Renal cortex interstitium (tissue), 11 donors: ENCODE measurements around the gene MACROD2. TPM values are rescaled to one million over a fixed set of nuclear protein-coding genes. Genes with fewer than 3 reads are reported as not detected.

Experiments used
- DNase-seq, 11 donors: peaks; one replicate each; pipeline ENCODE4 v3.0.0-alpha.2; 2013; ENCODE audit warnings: low read depth in 9 of 11, low spot score in 4 of 11; ENCODE audit errors: extremely low read depth in 1 of 11
- polyA plus RNA-seq, 3 donors: library from polyadenylated mRNA; unstranded; fragments of 120-200 nt; gene quantifications; one replicate each; pipeline ENCODE4 v1.2.1, GENCODE V29; 2013; ENCODE audit not compliant: insufficient read length in 3 of 3

Gene MACROD2
- polyA plus RNA-seq, 3 donors = 12.2 to 14.6 (median 14.0) TPM

DNA sequence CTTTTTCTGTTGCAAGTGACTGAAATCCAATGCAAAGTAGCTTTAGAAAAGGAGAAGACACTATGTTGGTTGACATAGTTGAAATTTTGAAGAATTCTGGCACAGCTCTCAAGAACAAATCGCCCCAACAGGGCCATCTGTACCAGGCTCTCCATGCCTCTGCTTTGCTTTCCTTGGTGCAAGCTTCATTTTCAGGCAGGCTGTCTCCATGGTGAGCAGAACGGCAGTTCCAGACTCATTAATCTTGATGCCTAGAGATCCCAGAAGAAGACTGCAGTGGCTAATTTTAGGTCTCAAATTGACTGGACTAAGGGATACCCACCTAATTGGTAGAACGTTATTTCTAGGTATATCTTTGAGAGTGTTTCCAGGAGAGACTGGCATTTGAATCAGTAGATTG lies 1292.8 kb downstream of the MACROD2 start:
- DNase-seq = no peak

GRCh38 chr20:15289337-15289736 lies 1294.0 kb downstream of the MACROD2 start:
- DNase-seq = no peak

DNA sequence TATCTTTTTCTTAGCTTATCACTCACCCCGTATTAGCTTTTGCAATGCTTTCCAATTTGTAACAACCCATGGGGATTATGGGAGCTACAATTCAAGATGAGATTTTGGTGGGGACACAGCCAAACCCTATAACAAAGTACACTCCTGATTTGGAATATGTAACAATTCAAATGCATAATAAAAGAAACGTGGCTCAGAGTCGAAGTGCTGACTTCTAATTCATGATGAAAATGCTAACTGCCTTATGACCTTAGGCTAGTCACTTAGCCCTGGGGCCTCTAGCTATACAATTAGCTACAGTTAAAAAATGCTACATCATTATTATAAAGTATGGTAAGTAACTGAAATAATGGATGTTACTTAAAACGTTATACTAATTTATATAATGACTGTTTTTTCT lies 1297.1 kb downstream of the MACROD2 start:
- no peak for DNase-seq

DNA sequence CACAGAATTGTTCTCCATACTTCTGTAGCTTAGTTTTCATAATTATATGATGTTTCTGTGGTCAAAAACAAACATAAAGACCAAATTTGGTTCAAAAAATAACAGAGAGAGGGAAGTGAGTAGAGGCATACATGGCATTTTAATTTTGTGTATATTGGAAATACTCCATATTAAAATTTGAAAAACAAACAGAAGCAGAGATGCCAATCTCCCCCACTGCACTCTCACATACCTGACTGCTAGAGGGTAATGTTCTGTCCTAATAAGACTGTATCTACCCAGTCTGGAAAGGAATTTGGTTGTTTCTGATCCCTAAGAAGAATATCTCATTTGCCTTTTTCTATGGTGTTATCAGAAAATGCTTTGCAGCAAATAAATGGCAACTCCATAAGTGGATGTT lies 1301.1 kb downstream of the MACROD2 start:
- no peak for DNase-seq

DNA sequence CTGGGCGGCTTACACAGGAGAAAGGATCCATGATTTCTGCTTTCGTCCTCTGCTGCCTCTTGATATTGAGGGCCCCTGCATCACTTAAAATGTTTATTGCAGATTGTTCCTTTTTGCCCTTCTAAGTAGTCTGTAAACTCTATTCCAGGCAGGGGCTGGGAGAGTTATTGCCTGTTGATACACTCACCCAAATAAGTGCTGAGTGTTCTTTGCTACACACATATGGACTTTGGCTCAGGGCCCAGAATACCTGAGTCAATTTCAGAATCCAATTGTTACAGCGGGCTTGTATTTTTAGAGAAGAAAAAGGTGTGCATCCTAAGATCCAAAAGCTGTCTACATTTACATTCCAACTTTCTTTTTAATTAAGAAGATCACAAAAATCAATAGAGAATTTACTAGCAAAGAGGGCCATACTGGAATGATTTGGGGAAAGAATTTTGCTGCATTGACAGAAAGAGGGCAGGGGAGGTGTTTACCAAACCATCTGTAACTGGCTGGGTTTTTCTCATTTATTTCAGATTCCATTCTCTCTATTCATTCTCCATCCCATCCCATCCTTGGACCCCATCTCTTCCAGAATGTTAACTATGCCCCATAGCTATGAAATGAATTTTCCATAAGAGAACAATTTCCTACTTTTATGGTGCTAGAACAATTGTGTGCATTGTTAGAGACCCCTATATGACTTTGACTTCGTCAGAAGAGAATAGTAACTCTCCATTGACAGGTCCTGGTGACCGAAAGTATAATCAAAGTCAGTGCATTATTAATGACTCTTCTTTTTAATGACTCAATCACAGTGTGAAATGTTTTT lies 1302.0 kb downstream of the MACROD2 start:
- DNase-seq = no peak

- no peak for DNase-seq
Measured at GRCh38 chr20:15302075-15302474, 1306.8 kb downstream of the MACROD2 start.

DNA sequence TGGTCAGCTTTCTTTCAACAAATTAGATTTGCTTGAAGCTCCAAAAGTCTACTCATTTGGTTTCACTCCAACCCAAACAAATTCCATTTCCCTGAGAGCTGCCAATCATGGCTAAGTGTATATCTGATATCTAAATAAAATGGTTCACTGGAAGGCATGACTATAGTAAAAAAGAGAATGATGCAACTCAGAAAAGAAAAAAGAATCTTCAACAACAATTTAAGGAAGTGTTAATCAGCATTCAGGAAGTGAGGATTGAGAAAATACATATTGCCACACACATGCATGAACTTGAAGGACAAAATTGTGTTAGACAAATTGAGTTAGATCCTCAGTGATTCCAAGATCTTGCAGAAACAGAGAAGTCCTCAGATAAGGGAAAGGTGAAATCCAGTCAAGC lies 1315.0 kb downstream of the MACROD2 start:
- DNase-seq = no peak

DNA sequence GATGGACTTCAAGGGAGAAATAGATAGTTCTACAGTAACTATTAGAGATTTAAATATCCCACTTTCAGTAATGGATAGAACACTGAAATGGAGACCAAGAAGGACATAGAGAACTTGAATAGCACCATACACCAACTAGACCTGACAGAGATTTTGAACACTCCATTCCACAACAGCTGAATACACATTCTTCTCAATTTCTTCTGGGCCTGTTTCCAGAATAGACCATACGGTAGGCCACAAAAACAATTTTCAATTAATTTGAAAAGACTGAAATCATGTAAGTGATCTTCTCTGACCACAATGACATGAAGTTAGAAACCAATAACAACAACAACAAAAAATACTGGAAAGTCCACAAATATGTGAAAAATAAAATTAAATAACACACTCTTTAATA lies 1321.2 kb downstream of the MACROD2 start:
- DNase-seq = no peak

DNA sequence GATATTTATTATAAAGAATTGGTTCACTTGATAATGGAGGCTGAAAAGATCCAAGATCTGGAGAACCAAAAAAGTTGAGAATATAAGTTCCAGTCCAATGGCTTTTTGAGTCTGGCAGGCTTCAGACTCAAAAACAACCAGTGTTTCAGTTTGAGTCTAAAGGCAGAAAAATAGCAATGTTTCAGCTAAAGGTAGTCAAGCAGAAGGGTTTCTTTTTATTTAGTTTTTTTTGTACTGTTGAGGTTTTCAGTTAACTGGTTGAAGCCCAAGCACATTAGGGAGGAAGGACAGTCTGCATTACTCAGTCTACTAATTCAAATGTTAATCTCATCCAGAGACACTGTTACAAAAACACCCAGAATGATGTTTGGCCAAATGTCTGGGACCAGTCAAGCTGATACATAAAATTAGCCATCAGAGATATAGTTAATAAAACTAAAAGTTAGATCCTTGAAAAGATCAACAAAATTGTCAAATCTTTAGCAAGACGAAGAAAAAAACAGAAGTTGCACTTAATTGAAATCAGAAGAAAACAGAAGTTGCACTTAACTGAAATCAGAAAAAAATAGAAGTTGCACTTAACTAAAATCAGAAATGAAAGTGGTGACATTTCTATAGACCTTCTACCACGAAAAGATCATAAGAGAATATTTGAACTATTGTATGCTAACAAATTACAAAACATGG lies 1322.4 kb downstream of the MACROD2 start:
- no peak for DNase-seq

DNA sequence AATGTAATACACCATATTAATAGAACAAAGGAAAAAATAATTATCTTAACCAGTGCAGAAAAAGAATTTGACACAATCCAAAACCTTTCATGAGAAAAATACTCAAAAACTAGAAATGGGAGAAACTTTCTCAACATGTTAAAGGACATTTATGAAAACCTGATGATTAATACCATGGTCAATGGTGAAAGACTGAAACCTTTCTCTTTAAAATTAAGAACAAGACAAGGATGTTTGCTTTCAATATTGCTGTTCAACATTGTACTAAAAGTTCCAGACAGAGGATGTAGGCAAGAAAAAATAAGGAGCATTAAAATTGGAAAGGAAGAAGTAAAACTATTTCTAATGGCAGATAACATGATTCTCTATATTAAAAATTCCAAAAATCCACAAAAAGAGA lies 1323.4 kb downstream of the MACROD2 start:
- no peak for DNase-seq

DNA sequence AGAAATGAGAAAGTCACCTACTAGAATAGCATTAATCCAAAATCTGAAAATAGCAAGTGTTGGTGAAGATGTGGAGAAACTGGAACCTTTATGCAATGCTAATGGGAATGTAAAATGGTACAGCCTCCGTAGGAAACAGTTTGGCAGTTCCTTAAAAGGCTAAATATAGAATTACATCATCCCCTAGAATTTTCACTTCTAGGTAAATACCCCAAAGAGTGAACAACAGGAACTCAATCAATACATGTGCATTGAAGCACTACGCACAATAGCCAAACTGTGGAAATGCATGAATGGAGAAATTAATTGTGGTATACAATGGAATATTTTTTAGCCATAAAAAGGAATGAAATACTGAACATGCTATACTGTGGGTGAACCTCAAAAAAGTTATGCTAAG lies 1324.1 kb downstream of the MACROD2 start:
- DNase-seq = no peak

- no peak for DNase-seq
Measured at GRCh38 chr20:15320941-15321340, 1325.6 kb downstream of the MACROD2 start.

DNA sequence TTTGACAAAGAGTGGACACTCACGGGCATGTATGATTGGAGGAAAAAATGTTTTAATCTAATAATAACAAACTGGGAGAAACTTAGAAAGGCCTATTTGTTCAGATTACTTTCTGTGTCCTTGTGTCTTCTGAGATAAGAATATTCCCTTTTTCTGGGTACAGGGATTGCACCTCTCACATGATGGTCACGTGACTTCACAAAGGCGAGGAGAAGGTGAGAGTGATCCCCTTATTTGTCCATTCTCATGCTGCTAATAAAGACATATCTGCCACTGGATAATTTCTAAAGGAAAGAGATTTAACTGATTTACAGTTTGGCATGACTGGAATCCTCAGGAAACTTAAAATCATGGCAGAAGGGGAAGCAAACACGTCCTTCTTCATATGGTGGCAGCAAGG lies 1331.8 kb downstream of the MACROD2 start:
- no peak for DNase-seq

DNA sequence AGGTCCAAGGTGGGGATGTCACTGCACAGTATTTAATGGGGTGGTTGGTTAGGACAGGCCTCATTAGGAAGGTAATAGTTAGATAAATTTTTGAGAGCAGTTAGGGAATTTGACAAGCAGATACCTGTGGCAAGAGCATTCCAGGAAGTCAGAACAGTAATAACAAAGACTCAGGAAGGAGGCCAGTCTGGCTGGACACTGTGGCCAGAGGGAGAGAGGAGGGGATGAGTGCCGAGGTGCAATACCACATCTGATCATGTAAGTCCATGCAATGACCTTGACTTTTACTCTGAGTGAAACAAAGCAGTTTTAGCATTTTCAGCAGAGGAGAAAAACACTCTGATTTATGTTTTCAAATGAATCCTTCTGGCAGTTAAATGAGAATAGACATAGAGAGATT lies 1332.8 kb downstream of the MACROD2 start:
- DNase-seq = no peak

DNA sequence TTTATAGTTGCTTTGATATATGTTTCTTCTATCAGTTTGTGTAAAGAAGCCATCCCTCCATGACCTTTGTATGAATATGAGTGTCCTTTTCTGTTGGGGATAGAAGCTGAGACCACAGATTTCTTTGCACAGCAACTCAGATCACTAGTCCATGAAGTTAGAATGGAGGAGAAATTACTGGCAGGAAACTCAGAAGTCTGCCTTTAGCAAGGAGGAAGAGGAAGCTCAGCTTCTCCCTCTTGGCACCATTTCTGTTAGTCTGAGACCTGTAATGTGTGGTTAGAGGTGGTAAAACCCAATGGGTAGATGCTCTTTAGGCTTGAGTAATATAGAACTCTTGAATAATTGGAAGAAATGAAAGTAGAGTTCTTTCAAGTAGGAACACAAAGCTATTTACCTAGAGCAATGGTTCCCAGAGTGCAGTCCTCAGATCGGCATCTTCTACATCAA lies 1337.4 kb downstream of the MACROD2 start:
- DNase-seq = no peak

DNA sequence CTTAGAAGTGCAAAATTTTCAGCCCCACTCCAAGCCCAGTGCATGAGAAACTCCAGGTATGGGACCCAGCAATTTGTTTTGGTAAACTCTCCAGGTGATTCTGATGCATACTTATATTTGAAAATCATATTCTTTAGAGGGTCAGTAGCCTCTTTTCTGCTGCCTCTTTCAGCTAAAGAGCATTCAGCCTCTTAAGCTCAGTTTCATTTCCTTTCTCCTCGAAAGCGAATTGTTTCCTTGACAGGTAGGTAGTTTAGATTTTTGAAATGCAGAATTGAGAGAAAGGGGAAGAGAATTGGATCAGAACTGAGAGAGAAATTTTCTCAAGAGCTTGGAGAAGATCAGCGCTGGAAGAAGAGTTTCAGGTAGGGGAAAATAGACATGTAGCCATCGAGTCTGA lies 1337.9 kb downstream of the MACROD2 start:
- no peak for DNase-seq

DNA sequence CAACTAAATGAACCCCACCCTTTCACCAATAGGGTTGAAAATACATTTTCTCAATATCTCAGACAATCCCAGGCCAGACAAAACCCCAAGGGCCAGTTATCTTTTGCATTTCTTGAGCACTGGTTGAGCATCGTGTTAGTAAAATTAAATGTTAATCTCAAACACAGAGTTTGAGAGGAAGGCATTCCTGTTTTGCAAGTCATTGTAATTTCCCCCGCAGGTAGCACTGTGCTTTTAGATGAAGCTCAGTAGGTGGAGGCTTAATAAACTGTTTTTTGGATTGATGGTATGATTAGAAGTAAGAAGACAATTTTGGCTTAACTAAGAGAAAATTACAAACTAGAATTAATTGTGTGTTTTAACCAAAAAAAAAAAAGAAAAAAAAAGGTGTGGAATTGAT lies 1340.7 kb downstream of the MACROD2 start:
- DNase-seq = no peak

DNA sequence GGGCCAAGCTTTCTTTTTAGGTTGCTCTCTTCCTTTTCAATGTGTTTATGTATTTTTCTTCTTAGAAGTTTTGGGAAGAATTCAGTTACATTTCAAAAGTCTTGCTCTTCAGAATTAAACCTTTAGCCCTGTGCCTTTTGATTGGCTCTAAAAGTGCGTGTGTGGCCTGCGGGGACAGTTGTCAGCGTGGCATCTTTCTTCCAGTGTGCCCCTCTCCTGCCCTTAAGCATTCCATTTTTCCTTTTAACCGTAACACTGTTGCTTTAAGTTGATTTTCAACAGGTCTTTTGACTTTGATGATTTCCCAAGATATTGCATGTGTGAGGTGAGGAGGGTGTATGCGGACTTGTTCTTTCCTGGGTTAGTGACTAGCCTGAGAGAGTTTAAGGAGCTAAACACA lies 1341.2 kb downstream of the MACROD2 start:
- DNase-seq = no peak

- DNase-seq = no peak
Measured at GRCh38 chr20:15339264-15339663, 1343.9 kb downstream of the MACROD2 start.

DNA sequence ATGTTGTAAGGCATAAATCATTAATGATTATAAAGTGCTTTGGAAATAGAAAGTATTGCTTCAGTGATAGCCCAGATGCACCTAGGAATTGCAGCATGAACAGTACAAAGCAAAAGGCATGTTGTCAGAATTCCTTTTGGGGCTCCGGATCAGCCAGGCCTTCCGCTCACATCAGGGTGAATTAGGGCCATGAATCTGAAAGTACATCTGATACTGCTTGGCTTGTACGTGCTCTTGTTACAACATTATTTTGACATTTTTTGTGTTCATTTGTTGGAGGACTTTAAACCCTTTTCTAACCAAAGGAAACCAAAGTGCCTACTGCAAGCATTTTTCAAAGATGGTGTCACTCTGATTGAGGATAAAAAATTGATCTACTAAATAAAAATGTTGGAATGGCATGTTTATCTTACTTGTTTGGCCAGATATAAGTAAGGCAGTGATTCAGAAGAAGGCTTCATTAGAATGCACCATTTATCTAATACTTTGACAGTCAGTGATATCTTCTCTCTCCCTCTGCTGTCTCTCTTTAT lies 1347.7 kb downstream of the MACROD2 start:
- DNase-seq = no peak
